ENCODE data around the gene PLCH2. TPM values are rescaled to one million over a fixed set of nuclear protein-coding genes. Genes with fewer than 3 reads are reported as not detected.
"Not testable (repeated sequence)": the region's sequence is repeated elsewhere in the genome, so short reads cannot be mapped to it uniquely, and the experiment has no call there.

The PLCH2 gene
- total RNA-seq, 5 donors from 2014 or later (not counting 1 experiment from before 2014, with no cell fraction given): 20.2 to 59.1 (median 27.9) TPM

- H3K4me3 ChIP-seq (ENCODE audit: control insufficient read depth in 1 of 2, extremely low read depth in 1 of 2, low read length in 1 of 2); H3K27ac ChIP-seq (ENCODE audit: low read length); POLR2A ChIA-PET; DNase-seq; H3K36me3 Mint-ChIP-seq; H3K4me3 Mint-ChIP-seq; H3K36me3 ChIP-seq (ENCODE audit: control insufficient read depth in 2 of 2, extremely low read depth in 1 of 2, insufficient read depth in 1 of 2, low read length in 1 of 2); H3K9me3 ChIP-seq; CTCF ChIA-PET; H3K27me3 ChIP-seq (replicated peaks in 1 of 2; ENCODE audit: control insufficient read depth in 2 of 2, extremely low read depth in 1 of 2, insufficient read depth in 2 of 2, low read length in 1 of 2); H3K27me3 Mint-ChIP-seq; H3K9me3 Mint-ChIP-seq; ATAC-seq (replicated peaks in 1 of 4): not testable (repeated sequence)
- peak overlapping the region; percentile 78 to 82 for H3K27ac Mint-ChIP-seq
- 94% methylated on average over 3 of the region's 9 CpGs for WGBS (ENCODE audit: insufficient coverage)
- peaks cover 12 to 59% of the 10 kb centered on the region in 2 experiments for H3K4me1 ChIP-seq (ENCODE audit: control insufficient read depth in 1 of 2, extremely low read depth in 1 of 2, insufficient read depth in 2 of 2, low read length in 2 of 2)
- peaks cover 25 to 54% (median 38%) of the 10 kb centered on the region in 3 donors for H3K4me1 Mint-ChIP-seq
Measured at GRCh38 chr1:2551544-2551943, 75.5 kb downstream of the PLCH2 start.

- CTCF ChIA-PET: no interaction called here
- no peak for DNase-seq
Measured at GRCh38 chr1:2552189-2552588, 76.1 kb downstream of the PLCH2 start.

GRCh38 chr1:2553076-2553475, 77.0 kb downstream of the PLCH2 start:
- no CpG with 5 or more reads among the region's 9 CpGs for WGBS (ENCODE audit: insufficient coverage)
- H3K4me3 Mint-ChIP-seq; H3K36me3 Mint-ChIP-seq; H3K9me3 Mint-ChIP-seq; H3K27me3 ChIP-seq (replicated peaks in 1 of 2; ENCODE audit: control insufficient read depth in 2 of 2, extremely low read depth in 1 of 2, insufficient read depth in 2 of 2, low read length in 1 of 2); DNase-seq; H3K4me3 ChIP-seq (ENCODE audit: control insufficient read depth in 1 of 2, extremely low read depth in 1 of 2, low read length in 1 of 2); H3K9me3 ChIP-seq; POLR2A ChIA-PET; H3K27me3 Mint-ChIP-seq; CTCF ChIA-PET; H3K36me3 ChIP-seq (ENCODE audit: control insufficient read depth in 2 of 2, extremely low read depth in 1 of 2, insufficient read depth in 1 of 2, low read length in 1 of 2); ATAC-seq (replicated peaks in 1 of 4); H3K27ac ChIP-seq (ENCODE audit: low read length); H3K27ac Mint-ChIP-seq: not testable (repeated sequence)
- peaks cover 19 to 62% of the 10 kb centered on the region in 2 experiments for H3K4me1 ChIP-seq (ENCODE audit: control insufficient read depth in 1 of 2, extremely low read depth in 1 of 2, insufficient read depth in 2 of 2, low read length in 2 of 2)
- peaks cover 38 to 55% (median 41%) of the 10 kb centered on the region in 3 donors for H3K4me1 Mint-ChIP-seq

More at GRCh38 chr1:2552189-2552588, 76.1 kb downstream of the PLCH2 start:
- Mint-ChIP-seq H3K4me3 (no peak overlapping the region), H3K9me3 (no peaks in the 10 kb centered on the region), H3K27me3 (no peaks in the 10 kb centered on the region), H3K27ac (no peak overlapping the region), H3K4me1 (peaks cover 30 to 54% (median 39%) of the 10 kb centered on the region in 3 donors), H3K36me3 (peaks cover 3% of the 10 kb centered on the region)
- no peaks in the 10 kb centered on the region for H3K36me3 ChIP-seq (ENCODE audit: control insufficient read depth in 2 of 2, extremely low read depth in 1 of 2, insufficient read depth in 1 of 2, low read length in 1 of 2)
- no peak overlapping the region for H3K27ac ChIP-seq (ENCODE audit: low read length)
- WGBS (ENCODE audit: insufficient coverage): 99% methylated on average over 15 of the region's 26 CpGs
- POLR2A ChIA-PET: no interaction called here
- no peak for ATAC-seq (replicated peaks in 1 of 4)
- peaks cover 12 to 62% of the 10 kb centered on the region in 2 experiments for H3K4me1 ChIP-seq (ENCODE audit: control insufficient read depth in 1 of 2, extremely low read depth in 1 of 2, insufficient read depth in 2 of 2, low read length in 2 of 2)
- no peaks in the 10 kb centered on the region for H3K9me3 ChIP-seq
- H3K4me3 ChIP-seq (ENCODE audit: control insufficient read depth in 1 of 2, extremely low read depth in 1 of 2, low read length in 1 of 2): no peak overlapping the region
- H3K27me3 ChIP-seq (replicated peaks in 1 of 2; ENCODE audit: control insufficient read depth in 2 of 2, extremely low read depth in 1 of 2, insufficient read depth in 2 of 2, low read length in 1 of 2): no peaks in the 10 kb centered on the region

- no peak for DNase-seq
- ChIA-PET POLR2A (no interaction called here), CTCF (no interaction called here)
- WGBS (ENCODE audit: insufficient coverage): 87% methylated on average over 26 of the region's 30 CpGs
- Histone ChIP-seq H3K27me3 (replicated peaks in 1 of 2; ENCODE audit: control insufficient read depth in 2 of 2, extremely low read depth in 1 of 2, insufficient read depth in 2 of 2, low read length in 1 of 2) (no peaks in the 10 kb centered on the region), H3K4me3 (ENCODE audit: control insufficient read depth in 1 of 2, extremely low read depth in 1 of 2, low read length in 1 of 2) (no peak overlapping the region), H3K36me3 (ENCODE audit: control insufficient read depth in 2 of 2, extremely low read depth in 1 of 2, insufficient read depth in 1 of 2, low read length in 1 of 2) (peaks cover 2 to 12% of the 10 kb centered on the region in 2 donors), H3K4me1 (ENCODE audit: control insufficient read depth in 1 of 2, extremely low read depth in 1 of 2, insufficient read depth in 2 of 2, low read length in 2 of 2) (peaks cover 17 to 63% of the 10 kb centered on the region in 2 experiments), H3K9me3 (no peaks in the 10 kb centered on the region), H3K27ac (ENCODE audit: low read length) (no peak overlapping the region)
- Mint-ChIP-seq H3K9me3 (no peaks in the 10 kb centered on the region), H3K4me3 (peak overlapping the region in 1 of 3 donors; percentile 98), H3K4me1 (peaks cover 43 to 57% (median 43%) of the 10 kb centered on the region in 3 donors), H3K36me3 (peaks cover 3% of the 10 kb centered on the region), H3K27ac (peak overlapping the region in 1 of 2 donors; percentile 19), H3K27me3 (no peaks in the 10 kb centered on the region)
- no peak for ATAC-seq (replicated peaks in 1 of 4)
Measured at GRCh38 chr1:2553871-2554620, 78.0 kb downstream of the PLCH2 start.

GRCh38 chr1:2554621-2555387, 78.7 kb downstream of the PLCH2 start:
- peak; percentile 30 to 51 (median 44) for ATAC-seq (replicated peaks in 1 of 4)
- peak in 33 of 35 experiments; percentile 28 to 78 (median 55) for DNase-seq
- Mint-ChIP-seq H3K36me3 (peaks cover 3% of the 10 kb centered on the region), H3K9me3 (no peaks in the 10 kb centered on the region), H3K4me1 (peaks cover 39 to 55% (median 40%) of the 10 kb centered on the region in 3 donors), H3K4me3 (peak overlapping the region; percentile 47 to 98 (median 60)), H3K27ac (peak overlapping the region; percentile 95 to 98), H3K27me3 (no peaks in the 10 kb centered on the region)
- POLR2A ChIA-PET: no interaction called here
- Histone ChIP-seq H3K4me3 (ENCODE audit: control insufficient read depth in 1 of 2, extremely low read depth in 1 of 2, low read length in 1 of 2) (peak overlapping the region; percentile 51 to 99), H3K36me3 (ENCODE audit: control insufficient read depth in 2 of 2, extremely low read depth in 1 of 2, insufficient read depth in 1 of 2, low read length in 1 of 2) (peaks cover 2 to 19% of the 10 kb centered on the region in 2 donors), H3K4me1 (ENCODE audit: control insufficient read depth in 1 of 2, extremely low read depth in 1 of 2, insufficient read depth in 2 of 2, low read length in 2 of 2) (peaks cover 17 to 63% of the 10 kb centered on the region in 2 experiments), H3K27ac (ENCODE audit: low read length) (peak overlapping the region; percentile 97), H3K27me3 (replicated peaks in 1 of 2; ENCODE audit: control insufficient read depth in 2 of 2, extremely low read depth in 1 of 2, insufficient read depth in 2 of 2, low read length in 1 of 2) (no peaks in the 10 kb centered on the region), H3K9me3 (no peaks in the 10 kb centered on the region)
- 54% methylated on average over 14 of the region's 19 CpGs for WGBS (ENCODE audit: insufficient coverage)
- CTCF ChIA-PET: interaction anchor here in 1 of 2 donors (0.8 kb wide), 1 partner anchor 30 kb away, joined by 3 read pairs; no protein-coding TSS in a partner anchor
